Mesenchymal stem cell (in vitro differentiated cells and primary cell): ENCODE data around the gene REPIN1.
A peak's percentile ranks its signal among the peaks of the same experiment; 100 is the strongest.

Experiments used
- DNase-seq: peaks from one replicate; pipeline ENCODE4 v3.0.0-alpha.2; 2013
- H2AFZ ChIP-seq: one replicate; pipeline ENCODE4 v1.6.1; 2013; ENCODE audit warnings: low read depth, mild to moderate bottlenecking, control low read depth, inconsistent platforms, low read length, moderate library complexity
- H2AK5ac ChIP-seq: 2 replicates; pipeline ENCODE4 v1.6.1; 2013; ENCODE audit warnings: low read length, moderate library complexity, mild to moderate bottlenecking, inconsistent platforms; ENCODE audit not compliant: severe bottlenecking
- H2BK120ac ChIP-seq: one replicate; pipeline ENCODE4 v1.6.1; 2013; ENCODE audit warnings: low read depth, mild to moderate bottlenecking, inconsistent platforms, low read length, moderate library complexity
- H2BK12ac ChIP-seq, 2 experiments: one replicate each; pipeline ENCODE4 v1.6.1; 2013; ENCODE audit warnings: inconsistent platforms in 2 of 2, low read length in 2 of 2, mild to moderate bottlenecking in 2 of 2, moderate library complexity in 2 of 2, control low read depth in 1 of 2
- H2BK15ac ChIP-seq: one replicate; pipeline ENCODE4 v1.6.1; 2013; ENCODE audit warnings: mild to moderate bottlenecking, low read depth, inconsistent platforms; ENCODE audit not compliant: poor library complexity, severe bottlenecking
- H2BK5ac ChIP-seq: 2 replicates; pipeline ENCODE4 v1.6.1; 2013; ENCODE audit warnings: low read depth, mild to moderate bottlenecking, low read length, control low read depth, inconsistent platforms; ENCODE audit not compliant: poor library complexity, severe bottlenecking
- H3K14ac ChIP-seq, 2 experiments: one replicate each; pipeline ENCODE4 v1.6.1; 2013; ENCODE audit warnings: inconsistent platforms in 2 of 2, low read length in 2 of 2, control low read depth in 1 of 2, mild to moderate bottlenecking in 1 of 2, moderate library complexity in 1 of 2
- H3K18ac ChIP-seq, 2 experiments: one replicate each; pipeline ENCODE4 v1.6.1; 2013; ENCODE audit warnings: inconsistent platforms in 2 of 2, low read length in 2 of 2, control low read depth in 1 of 2, low read depth in 1 of 2, mild to moderate bottlenecking in 1 of 2
- H3K23ac ChIP-seq, 2 experiments: one replicate each; pipeline ENCODE4 v1.6.1; 2013; ENCODE audit warnings: inconsistent platforms in 2 of 2, low read length in 2 of 2, mild to moderate bottlenecking in 2 of 2, moderate library complexity in 2 of 2, control low read depth in 1 of 2
- H3K27ac ChIP-seq: 2 replicates; pipeline ENCODE4 v1.5.1; 2013; ENCODE audit warnings: mild to moderate bottlenecking, moderate library complexity, low read length, control low read depth, inconsistent platforms; ENCODE audit not compliant: poor library complexity, severe bottlenecking
- H3K27me3 ChIP-seq, 2 experiments: 2 replicates each; pipeline versions ENCODE4 v1.6.1 to v1.7.0; 2013; ENCODE audit warnings: low read length in 2 of 2, mild to moderate bottlenecking in 2 of 2, moderate library complexity in 2 of 2, control low read depth in 1 of 2, inconsistent platforms in 1 of 2; ENCODE audit not compliant: control insufficient read depth in 1 of 2, insufficient read depth in 1 of 2
- H3K36me3 ChIP-seq, 2 experiments: 2 replicates each; pipeline versions ENCODE4 v1.6.1 to v1.7.0; 2013; ENCODE audit warnings: low read length in 2 of 2, control low read depth in 1 of 2, inconsistent platforms in 1 of 2, low read depth in 1 of 2, mild to moderate bottlenecking in 1 of 2; ENCODE audit not compliant: insufficient read depth in 2 of 2, control insufficient read depth in 1 of 2
- H3K4ac ChIP-seq, 2 experiments: one replicate each; pipeline ENCODE4 v1.6.1; 2013; ENCODE audit warnings: inconsistent platforms in 2 of 2, low read length in 2 of 2, mild to moderate bottlenecking in 2 of 2, moderate library complexity in 2 of 2, control low read depth in 1 of 2, low read depth in 1 of 2
- H3K4me1 ChIP-seq: 2 replicates; pipeline ENCODE4 v1.6.1; 2013; ENCODE audit warnings: low read depth, low read length, control low read depth; ENCODE audit not compliant: control insufficient read depth, insufficient read depth
- H3K4me2 ChIP-seq: 2 replicates; pipeline ENCODE4 v1.6.1; 2013; ENCODE audit warnings: low read length, mild to moderate bottlenecking, inconsistent platforms; ENCODE audit not compliant: poor library complexity, severe bottlenecking
- H3K4me3 ChIP-seq, 2 experiments: 2 replicates each; pipeline versions ENCODE4 v1.5.1 to v1.7.0; 2013; ENCODE audit warnings: low read length in 2 of 2, mild to moderate bottlenecking in 2 of 2, control low read depth in 1 of 2, low read depth in 1 of 2; ENCODE audit not compliant: insufficient read depth in 1 of 2
- H3K79me1 ChIP-seq: replicated peaks from 2 replicates; pipeline ENCODE4 v1.6.1; 2013; ENCODE audit warnings: mild to moderate bottlenecking, control low read depth, low read length, inconsistent platforms; ENCODE audit not compliant: poor library complexity, severe bottlenecking
- H3K9ac ChIP-seq: 2 replicates; pipeline ENCODE4 v1.7.0; 2013; ENCODE audit warnings: mild to moderate bottlenecking, low read length, moderate library complexity
- H3K9me3 ChIP-seq: 2 replicates; pipeline ENCODE4 v1.7.0; 2013; ENCODE audit warnings: mild to moderate bottlenecking, low read length; ENCODE audit not compliant: control insufficient read depth
- H4K8ac ChIP-seq: one replicate; pipeline ENCODE4 v1.6.1; 2013; ENCODE audit warnings: inconsistent platforms, mild to moderate bottlenecking, low read length, moderate library complexity
- H4K91ac ChIP-seq: one replicate; pipeline ENCODE4 v1.6.1; 2013; ENCODE audit warnings: mild to moderate bottlenecking, low read length, inconsistent platforms
- WGBS: methylation state at CpG from one replicate; pipeline ENCODE4 v1.1.7; 2013; ENCODE audit warnings: mixed read lengths; 5-methylcytosine and 5-hydroxymethylcytosine counted together

Gene REPIN1

GRCh38 chr7:150378853-150379440, 10.3 kb downstream of the REPIN1 start, which contains the start of gene ZNF775:
Gene ZNF775, plus strand, starts transcription at chr7:150379330. Its CDS starts 9,141 bp downstream, at chr7:150388471.
- Histone ChIP-seq H3K9me3 (no peaks in the 10 kb centered on the region), H3K9ac (peak within 1 kb of the TSS; percentile 92), H2AK5ac (peak within 1 kb of the TSS; percentile 75), H4K8ac (peak within 1 kb of the TSS; percentile 98), H3K27me3 (no peaks in the 10 kb centered on the region), H2BK120ac (peak within 1 kb of the TSS; percentile 99), H3K4me2 (peak within 1 kb of the TSS; percentile 85), H4K91ac (peak within 1 kb of the TSS; percentile 96), H3K36me3 (peaks cover 8 to 24% of the 10 kb centered on the region in 2 experiments), H2BK5ac (peak within 1 kb of the TSS; percentile 94), H2AFZ (peak within 1 kb of the TSS; percentile 36), H3K27ac (peak within 1 kb of the TSS; percentile 89), H3K79me1 (peaks cover 52% of the 10 kb centered on the region), H3K4me1 (peaks cover 32% of the 10 kb centered on the region), H3K14ac (peak within 1 kb of the TSS in 1 of 2 experiments; percentile 98), H2BK12ac (peak within 1 kb of the TSS; percentile 25 to 63), H3K4ac (peak within 1 kb of the TSS; percentile 90 to 96), H3K4me3 (peak within 1 kb of the TSS; percentile 86 to 92), H3K18ac (peak within 1 kb of the TSS; percentile 98 to 99), H2BK15ac (peak within 1 kb of the TSS; percentile 97), H3K23ac (peak within 1 kb of the TSS; percentile 46 to 86)
- WGBS, result under 1% methylated on average over 55 of the region's 60 CpGs
- DNase-seq, result peak; percentile 95

- under 1% methylated on average over 49 of the region's 52 CpGs for WGBS
- Histone ChIP-seq H3K4ac (peak overlapping the region; percentile 64 to 90), H3K9me3 (no peaks in the 10 kb centered on the region), H3K14ac (peak overlapping the region in 1 of 2 experiments; percentile 98), H3K23ac (peak overlapping the region; percentile 46 to 86), H2AFZ (peak overlapping the region; percentile 36), H3K18ac (peak overlapping the region; percentile 93 to 98), H3K4me2 (peak overlapping the region; percentile 67), H2BK5ac (no peak overlapping the region), H3K4me3 (peak overlapping the region; percentile 86 to 92), H2AK5ac (peak overlapping the region; percentile 74), H3K4me1 (peaks cover 33% of the 10 kb centered on the region), H4K8ac (peak overlapping the region; percentile 88), H3K9ac (peak overlapping the region; percentile 82), H3K27ac (no peak overlapping the region), H4K91ac (peak overlapping the region; percentile 77), H2BK12ac (peak overlapping the region; percentile 25 to 63), H2BK15ac (peak overlapping the region; percentile 97), H3K27me3 (no peaks in the 10 kb centered on the region), H2BK120ac (peak overlapping the region; percentile 73), H3K79me1 (peaks cover 52% of the 10 kb centered on the region), H3K36me3 (peaks cover 0 to 17% of the 10 kb centered on the region in 2 experiments)
- DNase-seq, result peak; percentile 54
Observed at GRCh38 chr7:150379441-150380379, 11.1 kb downstream of the REPIN1 start.

- WGBS, result 83% methylated on average over 11 of the region's 11 CpGs
- H3K36me3 ChIP-seq, result peaks cover 2 to 18% of the 10 kb centered on the region in 2 experiments
Observed at GRCh38 chr7:150380463-150380862, 11.8 kb downstream of the REPIN1 start.

More at GRCh38 chr7:150380463-150380862, 11.8 kb downstream of the REPIN1 start:
- Histone ChIP-seq H2BK12ac (peak overlapping the region in 1 of 2 experiments; percentile 45), H3K79me1 (peaks cover 53% of the 10 kb centered on the region), H3K9me3 (no peaks in the 10 kb centered on the region), H2BK5ac (no peak overlapping the region), H3K4me1 (peaks cover 33% of the 10 kb centered on the region), H2BK15ac (no peak overlapping the region), H3K27ac (no peak overlapping the region), H3K18ac (no peak overlapping the region), H3K4me2 (peak overlapping the region; percentile 67), H3K14ac (no peak overlapping the region), H4K91ac (peak overlapping the region; percentile 23), H3K9ac (peak overlapping the region; percentile 82), H2AK5ac (peak overlapping the region; percentile 74), H2AFZ (no peak overlapping the region), H2BK120ac (no peak overlapping the region), H3K23ac (no peak overlapping the region), H3K4ac (peak overlapping the region in 1 of 2 experiments; percentile 54), H3K4me3 (peak overlapping the region in 1 of 2 experiments; percentile 86), H3K27me3 (no peaks in the 10 kb centered on the region), H4K8ac (peak overlapping the region; percentile 66)
- DNase-seq, result no peak
